Astrocyte (in vitro differentiated cells and primary cell): ENCODE results near the gene CHRNA10. TPM values are rescaled to one million over a fixed set of nuclear protein-coding genes. Genes with fewer than 3 reads are reported as not detected.

Source experiments
- DNase-seq: peaks from one replicate; pipeline ENCODE4 v3.0.0-alpha.2; 2010; ENCODE audit warnings: low read depth
- FAIRE-seq: peaks from 2 replicates; lab custom pipeline; 2011; peaks lifted over from hg19 to GRCh38; lab: Jason Lieb, UNC
- H2AFZ ChIP-seq: 2 replicates; pipeline ENCODE4 v1.6.0; 2012; ENCODE audit warnings: low read depth, low read length, inconsistent platforms
- H3K27ac ChIP-seq: 2 replicates; pipeline ENCODE4 v1.5.1; 2011; ENCODE audit warnings: low read depth, low read length, inconsistent platforms
- H3K27me3 ChIP-seq: 2 replicates; pipeline ENCODE4 v1.6.0; 2011; ENCODE audit warnings: low read length, inconsistent platforms; ENCODE audit not compliant: insufficient read depth
- H3K36me3 ChIP-seq: 2 replicates; pipeline ENCODE4 v1.5.1; 2011; ENCODE audit warnings: low read length, inconsistent platforms; ENCODE audit not compliant: insufficient read depth
- H3K4me1 ChIP-seq: 2 replicates; pipeline ENCODE4 v1.5.1; 2011; ENCODE audit warnings: low read length, inconsistent platforms; ENCODE audit not compliant: insufficient read depth
- H3K4me2 ChIP-seq: 2 replicates; pipeline ENCODE4 v1.6.0; 2012; ENCODE audit warnings: low read length, inconsistent platforms
- H3K4me3 ChIP-seq: 2 replicates; pipeline ENCODE4 v1.5.1; 2011; ENCODE audit warnings: low read depth, mild to moderate bottlenecking, low read length, inconsistent platforms; ENCODE audit not compliant: insufficient read depth
- H3K79me2 ChIP-seq: 2 replicates; pipeline ENCODE4 v1.6.0; 2012; ENCODE audit warnings: mild to moderate bottlenecking, low read length, inconsistent platforms; ENCODE audit not compliant: insufficient read depth
- H3K9ac ChIP-seq: 2 replicates; pipeline ENCODE4 v1.6.0; 2012; ENCODE audit warnings: mild to moderate bottlenecking, low read length, inconsistent platforms
- H3K9me3 ChIP-seq: 2 replicates; pipeline ENCODE4 v1.5.1; 2012; ENCODE audit warnings: low read depth, mild to moderate bottlenecking, low read length, inconsistent platforms; ENCODE audit not compliant: insufficient read depth
- H4K20me1 ChIP-seq: 2 replicates; pipeline ENCODE4 v1.6.0; 2012; ENCODE audit warnings: low read length, inconsistent platforms; ENCODE audit not compliant: insufficient read depth
- H3K27ac Mint-ChIP-seq: one replicate; pipeline ENCODE4 v1.8.0; 2021; ENCODE audit warnings: mild to moderate bottlenecking, mixed read lengths; ENCODE audit not compliant: unreplicated experiment
- H3K27me3 Mint-ChIP-seq: one replicate; pipeline ENCODE4 v1.8.0; 2021; ENCODE audit warnings: low read depth, mixed read lengths; ENCODE audit not compliant: unreplicated experiment
- H3K36me3 Mint-ChIP-seq: one replicate; pipeline ENCODE4 v1.8.0; 2021; ENCODE audit warnings: low read depth, mixed read lengths; ENCODE audit not compliant: unreplicated experiment
- H3K4me1 Mint-ChIP-seq: one replicate; pipeline ENCODE4 v1.8.0; 2021; ENCODE audit warnings: low read depth, mixed read lengths; ENCODE audit not compliant: unreplicated experiment
- H3K4me3 Mint-ChIP-seq: one replicate; pipeline ENCODE4 v1.8.0; 2021; ENCODE audit warnings: mild to moderate bottlenecking, moderate library complexity, mixed read lengths; ENCODE audit not compliant: unreplicated experiment
- H3K9me3 Mint-ChIP-seq: one replicate; pipeline ENCODE4 v1.8.0; 2021; ENCODE audit warnings: mild to moderate bottlenecking, mixed read lengths; ENCODE audit not compliant: unreplicated experiment
- EZH2 ChIP-seq: IDR thresholded peaks from 2 replicates; pipeline ENCODE4 v1.6.1; 2012; ENCODE audit warnings: mild to moderate bottlenecking, low read length, inconsistent platforms; ENCODE audit not compliant: insufficient read depth
- total RNA-seq: library from RNA; stranded (reverse); gene quantifications from 2 replicates; pipeline ENCODE4 v1.2.1, GENCODE V29; 2021
- TF ChIP-seq, protein P1 (sequence below): IDR thresholded peaks from 2 replicates; pipeline ENCODE4 v1.5.1; 2011; ENCODE audit warnings: low read depth, mild to moderate bottlenecking, inconsistent platforms, low read length, moderate library complexity; ENCODE audit not compliant: insufficient read depth

The CHRNA10 gene
- total RNA-seq, 1 donor from 2014 or later, result 1.5 TPM

DNA sequence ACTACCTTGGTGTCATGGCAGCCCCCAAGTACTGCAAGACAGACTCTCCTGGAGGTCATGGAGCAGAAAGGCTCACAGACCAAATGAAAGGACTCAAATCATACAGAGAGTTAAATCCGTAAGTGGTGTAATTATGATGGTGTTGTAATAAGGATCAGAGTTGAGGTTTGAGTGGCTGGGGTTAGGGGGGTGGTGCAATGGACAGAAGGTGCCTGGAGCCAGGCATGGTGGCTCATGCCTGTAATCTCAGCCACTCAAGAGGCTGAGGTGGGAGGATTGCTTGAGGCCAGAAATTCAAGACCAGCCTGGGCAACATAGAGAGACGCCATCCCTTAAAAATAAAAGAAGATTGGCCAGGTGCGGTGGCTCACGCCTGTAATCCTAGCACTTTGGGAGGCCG is 48.1 kb downstream of the CHRNA10 start:
- no peaks in the 10 kb centered on the region for H3K36me3 Mint-ChIP-seq
- H3K9me3 ChIP-seq, result no peaks in the 10 kb centered on the region
- no peak overlapping the region for H3K9ac ChIP-seq
- H3K27ac ChIP-seq, result no peak overlapping the region
- H3K27me3 ChIP-seq, result no peaks in the 10 kb centered on the region
- H2AFZ ChIP-seq, result no peak overlapping the region
- no peak for FAIRE-seq
- no peaks in the 10 kb centered on the region for H3K36me3 ChIP-seq
- no peak overlapping the region for H3K4me2 ChIP-seq
- H3K79me2 ChIP-seq, result no peaks in the 10 kb centered on the region
- DNase-seq, result no peak
- H3K9me3 Mint-ChIP-seq, result peaks cover 2% of the 10 kb centered on the region
- no peak overlapping the region for H3K4me3 Mint-ChIP-seq
- H3K4me1 Mint-ChIP-seq, result peaks cover 6% of the 10 kb centered on the region
- H3K4me3 ChIP-seq, result no peak overlapping the region
- no peak overlapping the region for H3K27ac Mint-ChIP-seq
- H4K20me1 ChIP-seq, result no peaks in the 10 kb centered on the region
- peaks cover 8% of the 10 kb centered on the region for H3K27me3 Mint-ChIP-seq
- TF ChIP-seq, protein P1, sequence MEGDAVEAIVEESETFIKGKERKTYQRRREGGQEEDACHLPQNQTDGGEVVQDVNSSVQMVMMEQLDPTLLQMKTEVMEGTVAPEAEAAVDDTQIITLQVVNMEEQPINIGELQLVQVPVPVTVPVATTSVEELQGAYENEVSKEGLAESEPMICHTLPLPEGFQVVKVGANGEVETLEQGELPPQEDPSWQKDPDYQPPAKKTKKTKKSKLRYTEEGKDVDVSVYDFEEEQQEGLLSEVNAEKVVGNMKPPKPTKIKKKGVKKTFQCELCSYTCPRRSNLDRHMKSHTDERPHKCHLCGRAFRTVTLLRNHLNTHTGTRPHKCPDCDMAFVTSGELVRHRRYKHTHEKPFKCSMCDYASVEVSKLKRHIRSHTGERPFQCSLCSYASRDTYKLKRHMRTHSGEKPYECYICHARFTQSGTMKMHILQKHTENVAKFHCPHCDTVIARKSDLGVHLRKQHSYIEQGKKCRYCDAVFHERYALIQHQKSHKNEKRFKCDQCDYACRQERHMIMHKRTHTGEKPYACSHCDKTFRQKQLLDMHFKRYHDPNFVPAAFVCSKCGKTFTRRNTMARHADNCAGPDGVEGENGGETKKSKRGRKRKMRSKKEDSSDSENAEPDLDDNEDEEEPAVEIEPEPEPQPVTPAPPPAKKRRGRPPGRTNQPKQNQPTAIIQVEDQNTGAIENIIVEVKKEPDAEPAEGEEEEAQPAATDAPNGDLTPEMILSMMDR, result no peak
- no peaks in the 10 kb centered on the region for H3K4me1 ChIP-seq

DNA sequence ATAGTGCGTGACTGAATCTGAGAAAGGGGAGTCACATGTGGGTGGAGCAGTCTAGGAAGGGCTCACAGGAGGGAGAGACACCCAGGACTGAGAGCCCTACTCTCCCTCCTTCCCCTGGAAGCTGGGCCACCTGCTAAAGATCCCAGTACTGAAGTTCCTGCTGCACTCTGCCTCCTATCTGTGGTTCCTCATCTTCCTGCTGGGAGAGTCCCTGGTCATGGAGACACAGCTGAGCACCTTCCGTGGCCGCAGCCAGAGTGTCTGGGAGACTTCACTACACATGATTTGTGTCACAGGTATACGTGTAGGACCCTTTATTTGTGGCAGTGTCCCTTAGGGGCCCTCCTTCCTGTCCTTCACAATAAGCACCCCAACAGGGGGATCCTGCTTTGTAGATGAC is 48.7 kb downstream of the CHRNA10 start:
- no peak overlapping the region for H3K4me3 Mint-ChIP-seq
- TF ChIP-seq EZH2, result no peak
- TF ChIP-seq, protein P1, result no peak
- H3K4me2 ChIP-seq, result no peak overlapping the region
- H3K27ac ChIP-seq, result no peak overlapping the region
- DNase-seq, result no peak
- H3K36me3 Mint-ChIP-seq, result no peaks in the 10 kb centered on the region
- no peak overlapping the region for H3K4me3 ChIP-seq
- H3K27me3 ChIP-seq, result no peaks in the 10 kb centered on the region
- no peaks in the 10 kb centered on the region for H3K79me2 ChIP-seq
- H3K36me3 ChIP-seq, result no peaks in the 10 kb centered on the region
- H3K9ac ChIP-seq, result no peak overlapping the region
- H2AFZ ChIP-seq, result no peak overlapping the region
- no peaks in the 10 kb centered on the region for H4K20me1 ChIP-seq
- peaks cover 12% of the 10 kb centered on the region for H3K27me3 Mint-ChIP-seq
- H3K27ac Mint-ChIP-seq, result no peak overlapping the region
- H3K4me1 Mint-ChIP-seq, result peaks cover 6% of the 10 kb centered on the region
- no peak for FAIRE-seq
- H3K9me3 ChIP-seq, result no peaks in the 10 kb centered on the region
- peaks cover 3% of the 10 kb centered on the region for H3K9me3 Mint-ChIP-seq
- no peaks in the 10 kb centered on the region for H3K4me1 ChIP-seq

GRCh38 chr11:3617990-3618389 is 53.2 kb downstream of the CHRNA10 start:
- H2AFZ ChIP-seq, result no peak overlapping the region
- Mint-ChIP-seq H3K4me3 (no peak overlapping the region), H3K4me1 (peaks cover 12% of the 10 kb centered on the region), H3K36me3 (no peaks in the 10 kb centered on the region), H3K27ac (no peak overlapping the region), H3K27me3 (peaks cover 14% of the 10 kb centered on the region), H3K9me3 (peaks cover 3% of the 10 kb centered on the region)
- no peak overlapping the region for H3K27ac ChIP-seq
- H3K4me1 ChIP-seq, result no peaks in the 10 kb centered on the region
- H3K4me2 ChIP-seq, result no peak overlapping the region
- H3K9ac ChIP-seq, result no peak overlapping the region
- DNase-seq (no peak), FAIRE-seq (no peak)
- no peak for TF ChIP-seq EZH2
- TF ChIP-seq, protein P1, result no peak
- no peaks in the 10 kb centered on the region for H3K27me3 ChIP-seq
- no peaks in the 10 kb centered on the region for H3K79me2 ChIP-seq
- H4K20me1 ChIP-seq, result no peaks in the 10 kb centered on the region
- H3K4me3 ChIP-seq, result no peak overlapping the region
- no peaks in the 10 kb centered on the region for H3K9me3 ChIP-seq
- no peaks in the 10 kb centered on the region for H3K36me3 ChIP-seq
